GM21390 (cell line): ENCODE data around the gene ANKRD42.

Experiments
- ATAC-seq: cut with Tn5 transposase; IDR thresholded peaks from one replicate; pipeline ENCODE4 v1.9.1; 2021; ENCODE audit not compliant: unreplicated experiment

ANKRD42 gene

DNA sequence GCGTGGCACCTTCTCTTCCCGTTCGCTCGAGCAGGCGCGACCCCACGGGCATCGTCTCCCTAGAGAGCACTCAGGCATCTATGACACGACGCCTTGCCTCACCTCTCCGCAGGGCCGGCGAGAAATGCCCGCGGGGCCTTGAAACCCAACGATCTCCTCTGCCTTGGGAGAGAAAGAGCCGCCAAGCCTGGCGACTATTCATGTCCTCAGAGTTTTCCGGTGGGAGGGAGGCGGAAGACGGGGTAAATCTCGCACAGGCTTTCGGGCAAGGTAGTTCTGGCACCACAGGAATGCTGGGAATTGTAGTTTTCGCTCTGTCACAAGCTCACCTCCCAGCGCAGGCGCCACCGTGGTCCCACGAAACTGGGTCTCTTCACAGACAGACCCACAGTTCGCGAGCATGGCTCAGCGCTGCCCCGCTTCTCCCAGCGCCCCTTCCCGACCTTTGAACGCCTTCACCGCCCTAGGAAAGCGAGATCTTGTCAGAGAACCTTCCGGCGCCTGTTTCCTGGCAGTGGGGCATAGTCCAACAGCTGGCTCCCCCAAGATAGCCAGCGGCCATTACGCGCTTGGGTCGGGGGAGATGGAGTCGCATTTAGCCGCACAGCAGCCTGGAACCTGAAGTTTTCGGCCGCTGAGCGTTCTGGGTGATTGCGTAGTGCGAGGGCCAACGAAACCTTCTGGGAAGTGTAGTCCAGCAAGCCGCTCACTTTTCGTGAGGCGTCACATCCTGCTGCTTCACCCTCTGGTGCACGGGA, 92.4 kb downstream of the ANKRD42 start, which contains the start of gene CCDC90B:
Gene CCDC90B, minus strand, starts transcription at position 597 of the 758 bp plus-strand sequence. Its CDS starts 395 bp downstream, at position 202.
- peak; percentile 85 for ATAC-seq

GRCh38 chr11:83287631-83288030, 94.1 kb downstream of the ANKRD42 start:
- no peak for ATAC-seq

GRCh38 chr11:83292709-83293456, 99.4 kb downstream of the ANKRD42 start:
- peak; percentile 66 for ATAC-seq

DNA sequence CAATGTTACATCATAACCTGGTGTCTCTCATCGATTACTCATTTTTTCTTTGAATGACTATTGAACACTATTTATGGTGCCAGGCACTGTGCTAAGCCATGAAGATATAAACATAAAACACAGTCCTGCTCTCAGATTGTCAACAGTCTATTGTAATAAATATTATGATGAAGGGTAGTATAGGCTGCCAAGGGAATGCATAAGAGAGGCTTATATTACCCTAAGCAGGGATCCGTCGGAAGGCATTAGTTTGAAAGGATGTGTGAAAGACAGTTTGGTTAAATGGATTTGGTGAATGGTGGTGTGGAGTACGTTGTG, 99.9 kb downstream of the ANKRD42 start:
- no peak for ATAC-seq

DNA sequence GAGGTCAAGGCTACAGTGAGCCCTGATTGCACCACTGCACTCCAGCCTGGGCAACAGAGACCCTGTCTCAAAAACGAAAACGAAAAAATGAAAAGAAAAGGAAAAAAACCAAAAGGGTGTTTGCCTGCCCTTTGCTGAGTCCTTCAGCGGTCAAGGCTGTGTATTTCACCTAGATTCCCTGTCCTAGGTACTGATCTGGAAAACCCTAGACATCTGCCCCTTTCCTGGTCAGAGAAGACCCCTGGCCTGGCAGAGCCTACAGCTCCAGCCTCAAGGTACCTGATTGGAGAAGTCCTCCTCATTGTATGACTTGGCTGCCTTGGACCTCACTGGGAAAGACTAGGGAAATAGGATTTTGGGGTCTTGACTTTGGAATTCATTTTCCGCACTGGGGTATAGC, 100.7 kb downstream of the ANKRD42 start:
- ATAC-seq = no peak
